CD14-positive monocyte (primary cell): Measurements from ENCODE around the gene HBA1. TPM values are rescaled to one million over a fixed set of nuclear protein-coding genes. Genes with fewer than 3 reads are reported as not detected.

Experiments used
- DNase-seq, 3 donors: peaks; one replicate each; pipeline ENCODE4 v3.0.0-alpha.2; 2011 to 2022
- H2AFZ ChIP-seq: 2 replicates; pipeline ENCODE4 v1.6.0; 2012; ENCODE audit warnings: mild to moderate bottlenecking, low read depth, low read length, inconsistent platforms; ENCODE audit not compliant: insufficient read depth, poor library complexity, severe bottlenecking
- H3K27ac ChIP-seq, 2 donors: 1 replicate in 1 of 2; 2 replicates in 1 of 2; pipeline ENCODE4 v1.5.1; 2012 to 2013; ENCODE audit warnings: low read length in 2 of 2, control low read depth in 1 of 2, inconsistent platforms in 1 of 2, low read depth in 1 of 2, mild to moderate bottlenecking in 1 of 2
- H3K27me3 ChIP-seq, 2 donors: one replicate each; pipeline versions ENCODE4 v1.6.0 to v1.6.1; 2011 to 2013; ENCODE audit warnings: low read length in 2 of 2; ENCODE audit not compliant: control insufficient read depth in 2 of 2, insufficient read depth in 2 of 2
- H3K36me3 ChIP-seq, 2 donors: replicated peaks in 1 of 2; 1 replicate in 1 of 2; 2 replicates in 1 of 2; pipeline versions ENCODE4 v1.5.1 to v1.6.1; 2012 to 2013; ENCODE audit warnings: low read length in 2 of 2, control low read depth in 1 of 2, inconsistent platforms in 1 of 2, mild to moderate bottlenecking in 1 of 2; ENCODE audit not compliant: insufficient read depth in 2 of 2, control insufficient read depth in 1 of 2
- H3K4me1 ChIP-seq, 2 donors: 1 replicate in 1 of 2; 2 replicates in 1 of 2; pipeline versions ENCODE4 v1.5.1 to v1.6.1; 2012 to 2013; ENCODE audit warnings: low read length in 2 of 2, control low read depth in 1 of 2, inconsistent platforms in 1 of 2, mild to moderate bottlenecking in 1 of 2, moderate library complexity in 1 of 2; ENCODE audit not compliant: insufficient read depth in 2 of 2, control insufficient read depth in 1 of 2
- H3K4me2 ChIP-seq: replicated peaks from 2 replicates; pipeline ENCODE3; 2012; ENCODE audit warnings: low read length, moderate library complexity, mild to moderate bottlenecking; ENCODE audit not compliant: poor library complexity, severe bottlenecking; ENCODE audit errors: extremely low read depth
- H3K4me3 ChIP-seq, 3 experiments: fragments of 200-600 bp in 1 of 3; sonication (generic) in 1 of 3; replicated peaks in 1 of 3; 1 replicate in 2 of 3; 2 replicates in 1 of 3; pipeline ENCODE4 v1.5.1; 2011 to 2013; ENCODE audit warnings: low read length in 3 of 3, mild to moderate bottlenecking in 3 of 3, control low read depth in 2 of 3, low read depth in 2 of 3, inconsistent platforms in 1 of 3, moderate library complexity in 1 of 3
- H3K79me2 ChIP-seq: 2 replicates; pipeline ENCODE4 v1.6.0; 2012; ENCODE audit warnings: mild to moderate bottlenecking, control low read depth, inconsistent platforms, low read length, moderate library complexity; ENCODE audit not compliant: insufficient read depth
- H3K9ac ChIP-seq: 2 replicates; pipeline ENCODE4 v1.6.0; 2017; ENCODE audit warnings: low read length, mild to moderate bottlenecking; ENCODE audit not compliant: insufficient read depth, poor library complexity, severe bottlenecking
- H3K9me3 ChIP-seq, 2 donors: replicated peaks in 1 of 2; 1 replicate in 1 of 2; 2 replicates in 1 of 2; pipeline versions ENCODE4 v1.5.1 to v1.6.1; 2012 to 2013; ENCODE audit warnings: low read length in 2 of 2, control low read depth in 1 of 2; ENCODE audit not compliant: control insufficient read depth in 1 of 2, insufficient read depth in 1 of 2
- H4K20me1 ChIP-seq: 2 replicates; pipeline ENCODE4 v1.6.0; 2012; ENCODE audit warnings: mild to moderate bottlenecking, low read length, control low read depth, moderate library complexity; ENCODE audit not compliant: insufficient read depth
- H3K27ac Mint-ChIP-seq, 7 donors: one replicate each; pipeline ENCODE4 v1.8.0; 2020; ENCODE audit warnings: mild to moderate bottlenecking in 7 of 7, mixed read lengths in 7 of 7, moderate library complexity in 6 of 7, inconsistent platforms in 2 of 7
- H3K27me3 Mint-ChIP-seq, 3 donors: one replicate each; pipeline ENCODE4 v1.8.0; 2021 to 2022; ENCODE audit warnings: low read depth in 3 of 3, mild to moderate bottlenecking in 3 of 3, mixed read lengths in 3 of 3, moderate library complexity in 3 of 3, inconsistent platforms in 1 of 3
- H3K36me3 Mint-ChIP-seq, 2 donors: one replicate each; pipeline ENCODE4 v1.8.0; 2020; ENCODE audit warnings: mixed read lengths in 2 of 2, inconsistent platforms in 1 of 2, mild to moderate bottlenecking in 1 of 2
- H3K4me1 Mint-ChIP-seq: one replicate; pipeline ENCODE4 v1.8.0; 2020; ENCODE audit warnings: mild to moderate bottlenecking, mixed read lengths
- H3K4me3 Mint-ChIP-seq, 2 donors: one replicate each; pipeline ENCODE4 v1.8.0; 2020; ENCODE audit warnings: mild to moderate bottlenecking in 2 of 2, mixed read lengths in 2 of 2, moderate library complexity in 1 of 2
- H3K9me3 Mint-ChIP-seq, 7 donors: one replicate each; pipeline ENCODE4 v1.8.0; 2020 to 2022; ENCODE audit warnings: mixed read lengths in 7 of 7, mild to moderate bottlenecking in 6 of 7, moderate library complexity in 6 of 7, inconsistent platforms in 2 of 7
- whole genome bisulfite sequencing: methylation state at CpG from one replicate; pipeline ENCODE4 v1.1.5; 2013; ENCODE audit warnings: missing lambda C conversion rate; ENCODE audit not compliant: insufficient coverage; 5-methylcytosine and 5-hydroxymethylcytosine counted together
- intact Hi-C, 2 donors: fragments of 100-400 bp; cut with micrococcal nuclease; formaldehyde crosslinking; loops; one replicate each; pipeline versions ENCODE4 v1.15.0 to v1.15.1; 2023
- polyA plus RNA-seq, 3 donors: library from polyadenylated mRNA; depleted of rRNA in 1 of 3; unstranded in 2 of 3; stranded (reverse) in 1 of 3; fragments of 300-500 nt in 2 of 3; fragments of >200 nt in 1 of 3; fragmentation: Illumina TruSeq in 2 of 3; gene quantifications; 1 replicate in 2 of 3; 2 replicates in 1 of 3; pipeline ENCODE4 v1.2.3, GENCODE V29; 2012 to 2021
- TF ChIP-seq, protein P1 (sequence below): fragments of 200-600 bp; IDR thresholded peaks from one replicate; pipeline ENCODE4 v1.8.0; 2022; ENCODE audit warnings: antibody characterized with exemption, mild to moderate bottlenecking

HBA1 gene
- polyA plus RNA-seq, 3 donors, result 0.31 to 23.8 (median 22.9) TPM

DNA sequence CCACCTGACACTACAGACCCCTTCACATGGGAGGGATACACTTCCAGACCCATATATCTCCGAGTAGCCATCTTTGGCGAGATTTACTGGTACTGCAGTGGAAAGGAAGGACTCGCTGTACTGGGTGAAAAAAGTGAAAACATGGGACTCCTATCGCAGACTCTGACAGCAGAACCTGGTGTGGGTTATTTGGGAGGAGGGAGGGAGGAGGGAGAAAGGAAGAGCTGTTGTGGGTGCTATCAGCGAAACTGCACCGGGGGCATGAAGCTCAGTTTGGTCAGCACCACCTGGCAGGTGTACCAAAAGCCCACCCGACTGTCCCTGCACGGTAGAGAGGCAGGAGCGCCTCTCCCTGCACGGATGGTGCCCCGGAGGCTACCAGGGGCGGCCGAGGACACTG lies 8.7 kb downstream of the HBA1 start:
- H3K9me3 Mint-ChIP-seq, result peaks cover 0 to 6% (median 0%) of the 10 kb centered on the region in 7 donors
- H3K27me3 ChIP-seq, result peaks cover 2 to 14% of the 10 kb centered on the region in 2 donors
- H3K36me3 ChIP-seq, result peaks cover 28 to 30% of the 10 kb centered on the region in 2 donors
- no peak overlapping the region for H3K27ac Mint-ChIP-seq
- no peaks in the 10 kb centered on the region for H3K79me2 ChIP-seq
- H3K27ac ChIP-seq, result no peak overlapping the region
- H3K4me3 ChIP-seq, result no peak overlapping the region
- H2AFZ ChIP-seq, result no peak overlapping the region
- TF ChIP-seq, protein P1, sequence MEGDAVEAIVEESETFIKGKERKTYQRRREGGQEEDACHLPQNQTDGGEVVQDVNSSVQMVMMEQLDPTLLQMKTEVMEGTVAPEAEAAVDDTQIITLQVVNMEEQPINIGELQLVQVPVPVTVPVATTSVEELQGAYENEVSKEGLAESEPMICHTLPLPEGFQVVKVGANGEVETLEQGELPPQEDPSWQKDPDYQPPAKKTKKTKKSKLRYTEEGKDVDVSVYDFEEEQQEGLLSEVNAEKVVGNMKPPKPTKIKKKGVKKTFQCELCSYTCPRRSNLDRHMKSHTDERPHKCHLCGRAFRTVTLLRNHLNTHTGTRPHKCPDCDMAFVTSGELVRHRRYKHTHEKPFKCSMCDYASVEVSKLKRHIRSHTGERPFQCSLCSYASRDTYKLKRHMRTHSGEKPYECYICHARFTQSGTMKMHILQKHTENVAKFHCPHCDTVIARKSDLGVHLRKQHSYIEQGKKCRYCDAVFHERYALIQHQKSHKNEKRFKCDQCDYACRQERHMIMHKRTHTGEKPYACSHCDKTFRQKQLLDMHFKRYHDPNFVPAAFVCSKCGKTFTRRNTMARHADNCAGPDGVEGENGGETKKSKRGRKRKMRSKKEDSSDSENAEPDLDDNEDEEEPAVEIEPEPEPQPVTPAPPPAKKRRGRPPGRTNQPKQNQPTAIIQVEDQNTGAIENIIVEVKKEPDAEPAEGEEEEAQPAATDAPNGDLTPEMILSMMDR, result no peak
- H3K4me3 Mint-ChIP-seq, result no peak overlapping the region
- peaks cover 8 to 15% of the 10 kb centered on the region in 2 donors for H3K4me1 ChIP-seq
- no peak overlapping the region for H3K9ac ChIP-seq
- WGBS, result 98% methylated on average over 11 of the region's 13 CpGs
- DNase-seq, result no peak
- peaks cover 3 to 18% (median 11%) of the 10 kb centered on the region in 3 donors for H3K27me3 Mint-ChIP-seq
- intact Hi-C loops, result no loop called here
- H4K20me1 ChIP-seq, result no peaks in the 10 kb centered on the region
- no peak overlapping the region for H3K4me2 ChIP-seq
- H3K36me3 Mint-ChIP-seq, result peaks cover 35 to 43% of the 10 kb centered on the region in 2 donors
- peaks cover 0 to 7% of the 10 kb centered on the region in 2 donors for H3K9me3 ChIP-seq
- peaks cover 2% of the 10 kb centered on the region for H3K4me1 Mint-ChIP-seq

DNA sequence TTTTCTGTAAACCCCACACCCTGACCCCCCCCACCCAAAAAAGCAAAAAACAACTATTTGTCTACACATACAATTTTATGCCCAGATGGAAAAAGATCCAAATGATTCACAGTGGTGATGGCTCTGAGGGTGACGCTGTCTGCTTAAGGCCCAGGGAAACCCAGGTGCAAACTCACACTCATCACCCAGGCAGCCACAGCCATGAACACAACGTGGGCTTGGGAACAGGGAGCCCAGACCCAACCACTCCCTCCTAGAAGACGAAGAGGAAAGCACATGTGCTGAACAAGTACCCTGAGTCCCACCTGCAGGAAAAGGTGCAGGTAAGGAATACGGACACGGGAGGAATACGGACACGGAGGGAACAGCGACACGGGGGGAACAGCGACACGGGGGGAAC lies 9.2 kb downstream of the HBA1 start:
- Mint-ChIP-seq H3K4me1 (no peaks in the 10 kb centered on the region), H3K9me3 (peaks cover 0 to 6% (median 0%) of the 10 kb centered on the region in 7 donors), H3K27ac (no peak overlapping the region), H3K36me3 (peaks cover 39 to 48% of the 10 kb centered on the region in 2 donors), H3K27me3 (peaks cover 3 to 14% (median 11%) of the 10 kb centered on the region in 3 donors), H3K4me3 (no peak overlapping the region)
- Histone ChIP-seq H3K9me3 (peaks cover 0 to 7% of the 10 kb centered on the region in 2 donors), H3K4me2 (no peak overlapping the region), H4K20me1 (no peaks in the 10 kb centered on the region), H3K4me1 (peaks cover 5 to 10% of the 10 kb centered on the region in 2 donors), H3K4me3 (no peak overlapping the region), H3K79me2 (no peaks in the 10 kb centered on the region), H3K36me3 (peaks cover 33 to 35% of the 10 kb centered on the region in 2 donors), H3K27ac (no peak overlapping the region), H3K27me3 (peaks cover 2 to 11% of the 10 kb centered on the region in 2 donors), H2AFZ (no peak overlapping the region), H3K9ac (no peak overlapping the region)
- DNase-seq, result no peak
- WGBS, result 100% methylated on average over 1 of the region's 11 CpGs
- intact Hi-C loops, result no loop called here
- TF ChIP-seq, protein P1, result no peak
